Stomach (tissue), 4 donors: ENCODE results near the gene DDR1.

Source experiments
- EP300 ChIP-seq: sonication (generic); formaldehyde crosslinking; IDR thresholded peaks from one replicate; pipeline ENCODE4 v1.6.1; 2017; ENCODE audit warnings: antibody characterized with exemption
- POLR2AphosphoS5 ChIP-seq, 3 donors: sonication (generic); formaldehyde crosslinking; IDR thresholded peaks; one replicate each; pipeline ENCODE4 v1.6.1; 2016; ENCODE audit warnings: antibody characterized with exemption in 3 of 3

DNA sequence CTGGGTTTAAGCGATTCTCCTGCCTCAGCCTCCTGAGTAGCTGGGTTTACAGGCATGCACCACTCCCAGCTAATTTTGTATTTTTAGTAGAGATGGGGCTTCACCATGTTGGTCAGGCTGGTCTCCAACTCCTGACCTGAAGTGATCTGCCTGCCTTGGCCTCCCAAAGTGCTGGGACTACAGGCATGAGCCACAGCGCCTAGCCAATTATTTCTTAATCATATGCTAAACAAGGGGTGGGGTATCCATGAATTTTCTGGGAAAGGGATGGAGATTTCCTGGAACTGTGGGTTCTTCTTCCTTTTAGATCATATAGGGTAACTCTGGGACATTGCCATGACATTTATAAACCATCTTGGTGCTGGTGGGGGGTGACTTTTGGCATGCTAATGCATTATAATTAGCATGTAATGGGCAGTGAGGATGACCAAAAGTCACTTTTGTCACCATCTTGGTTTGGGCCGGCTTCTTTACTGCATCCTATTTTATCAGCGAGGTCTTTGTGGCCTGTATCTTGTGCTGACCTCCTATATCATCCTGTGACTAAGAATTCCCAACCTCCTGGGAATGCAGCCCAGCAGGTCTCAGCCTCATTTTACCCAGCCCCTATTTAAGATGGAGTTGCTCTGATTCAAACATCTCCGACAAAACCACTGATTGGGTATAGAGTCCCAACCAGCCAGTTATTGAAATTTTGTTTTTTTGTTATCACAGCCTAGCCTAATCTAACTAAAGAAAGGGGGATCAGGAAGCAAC, 29.9 kb upstream of the DDR1 start:
- TF ChIP-seq POLR2AphosphoS5 (IDR thresholded peaks at IDR 0.05) (no peak), EP300 (no peak)
